CD8-positive, alpha-beta memory T cell (primary cell): ENCODE data around the gene TBCD. TPM values are rescaled to one million over a fixed set of nuclear protein-coding genes. Genes with fewer than 3 reads are reported as not detected.

Experiments
- CTCF ChIA-PET: fragments of 350-600 bp; sonication (Branson Sonifier 250); formaldehyde crosslinking; loops from one replicate; lab custom pipeline; 2021; ENCODE audit warnings: antibody characterized with exemption; lab: Charles Lee
- POLR2A ChIA-PET: fragments of 350-600 bp; sonication (Branson Sonifier 250); formaldehyde crosslinking; loops from one replicate; lab custom pipeline; 2021; ENCODE audit warnings: antibody characterized with exemption; lab: Charles Lee
- DNase-seq, 5 donors: peaks; one replicate each; pipeline versions ENCODE4 v3.0.0 to v3.0.0-alpha.2; 2020 to 2022; ENCODE audit warnings: mixed read lengths in 1 of 5
- H3K27ac ChIP-seq: one replicate; pipeline ENCODE4 v1.7.0; 2013; ENCODE audit warnings: low read depth, mild to moderate bottlenecking, low read length, moderate library complexity
- H3K27me3 ChIP-seq: 2 replicates; pipeline ENCODE4 v1.7.0; 2013; ENCODE audit warnings: low read length, mild to moderate bottlenecking; ENCODE audit not compliant: insufficient read depth, poor library complexity, severe bottlenecking
- H3K36me3 ChIP-seq: 2 replicates; pipeline ENCODE4 v1.7.0; 2013; ENCODE audit warnings: mild to moderate bottlenecking, low read length, moderate library complexity; ENCODE audit not compliant: insufficient read depth
- H3K4me1 ChIP-seq: 2 replicates; pipeline ENCODE4 v1.7.0; 2013; ENCODE audit warnings: mild to moderate bottlenecking, low read length, moderate library complexity; ENCODE audit not compliant: insufficient read depth
- H3K4me3 ChIP-seq: 2 replicates; pipeline ENCODE4 v1.7.0; 2013; ENCODE audit warnings: mild to moderate bottlenecking, low read length
- H3K9me3 ChIP-seq: 2 replicates; pipeline ENCODE4 v1.7.0; 2013; ENCODE audit warnings: mild to moderate bottlenecking, low read length
- H3K27ac Mint-ChIP-seq, 8 donors: one replicate each; pipeline ENCODE4 v1.8.0; 2020 to 2021; ENCODE audit warnings: mixed read lengths in 8 of 8, mild to moderate bottlenecking in 6 of 8, inconsistent platforms in 3 of 8, moderate library complexity in 3 of 8
- H3K27me3 Mint-ChIP-seq, 2 donors: one replicate each; pipeline ENCODE4 v1.8.0; 2020 to 2021; ENCODE audit warnings: mixed read lengths in 2 of 2, mild to moderate bottlenecking in 1 of 2, moderate library complexity in 1 of 2
- H3K36me3 Mint-ChIP-seq, 3 donors: one replicate each; pipeline ENCODE4 v1.8.0; 2020 to 2021; ENCODE audit warnings: mixed read lengths in 3 of 3, inconsistent platforms in 1 of 3, mild to moderate bottlenecking in 1 of 3
- H3K4me1 Mint-ChIP-seq, 3 donors: one replicate each; pipeline ENCODE4 v1.8.0; 2020 to 2021; ENCODE audit warnings: mixed read lengths in 3 of 3, inconsistent platforms in 1 of 3, mild to moderate bottlenecking in 1 of 3
- H3K4me3 Mint-ChIP-seq, 7 donors: one replicate each; pipeline ENCODE4 v1.8.0; 2020 to 2021; ENCODE audit warnings: mixed read lengths in 7 of 7, mild to moderate bottlenecking in 6 of 7, moderate library complexity in 4 of 7, inconsistent platforms in 2 of 7
- H3K9me3 Mint-ChIP-seq, 5 donors: one replicate each; pipeline ENCODE4 v1.8.0; 2020 to 2022; ENCODE audit warnings: mixed read lengths in 5 of 5, mild to moderate bottlenecking in 3 of 5, moderate library complexity in 2 of 5, inconsistent platforms in 1 of 5
- polyA plus RNA-seq: library from polyadenylated mRNA; unstranded; fragments of 300-500 nt; fragmentation: Illumina TruSeq; gene quantifications from one replicate; pipeline ENCODE4 v1.2.3, GENCODE V29; 2021
- total RNA-seq, 2 experiments: library from RNA; stranded (reverse); gene quantifications; one replicate each; pipeline ENCODE4 v1.2.3, GENCODE V29; 2021

Gene TBCD
- total and polyA plus RNA-seq, 3 experiments from 2014 or later: 79.1 to 130 (median 83.7) TPM

GRCh38 chr17:82917699-82918345, 166.0 kb downstream of the TBCD start:
- H3K4me3 ChIP-seq: no peak overlapping the region
- Mint-ChIP-seq H3K4me1 (peaks cover 4 to 13% (median 8%) of the 10 kb centered on the region in 3 donors), H3K9me3 (no peaks in the 10 kb centered on the region), H3K36me3 (peaks cover 0 to 77% (median 9%) of the 10 kb centered on the region in 3 donors), H3K27ac (peak overlapping the region in 3 of 8 donors; percentile 23 to 77 (median 72)), H3K4me3 (no peak overlapping the region), H3K27me3 (no peaks in the 10 kb centered on the region)
- no peaks in the 10 kb centered on the region for H3K27me3 ChIP-seq
- peak; percentile 14 to 63 (median 21) for DNase-seq
- POLR2A ChIA-PET: no interaction called here
- CTCF ChIA-PET: interaction anchor here (0.8 to 1.9 kb wide), 3 partner anchors 10 to 142 kb away, joined by 3 to 9 read pairs (median 3); no protein-coding TSS in a partner anchor
- no peaks in the 10 kb centered on the region for H3K9me3 ChIP-seq
- H3K27ac ChIP-seq: no peak overlapping the region
- peaks cover 3% of the 10 kb centered on the region for H3K4me1 ChIP-seq
- peaks cover 7% of the 10 kb centered on the region for H3K36me3 ChIP-seq

DNA sequence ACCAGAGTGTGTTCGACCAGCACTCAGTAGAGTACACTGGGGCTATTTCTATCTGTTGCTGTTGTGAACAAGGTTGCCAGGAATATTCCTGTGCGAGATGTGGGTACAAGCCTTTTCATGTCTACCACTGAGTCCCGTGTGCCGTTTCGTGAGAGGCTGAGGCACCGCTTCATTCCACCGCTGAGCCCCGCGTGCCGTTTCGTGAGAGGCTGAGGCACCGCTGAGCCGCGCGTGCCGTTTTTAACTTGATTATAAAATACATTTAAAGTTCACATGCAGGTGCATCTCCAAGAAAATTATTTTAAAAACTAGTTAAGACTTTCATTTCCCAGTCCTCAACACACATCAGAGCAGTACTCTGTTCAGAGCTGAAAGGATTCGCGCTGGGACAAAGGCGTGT, 166.6 kb downstream of the TBCD start:
- H3K4me1 ChIP-seq: peaks cover 3% of the 10 kb centered on the region
- Mint-ChIP-seq H3K9me3 (no peaks in the 10 kb centered on the region), H3K4me1 (peaks cover 8 to 13% (median 8%) of the 10 kb centered on the region in 3 donors), H3K27me3 (no peaks in the 10 kb centered on the region), H3K27ac (peak overlapping the region in 1 of 8 donors; percentile 26), H3K36me3 (peaks cover 0 to 77% (median 9%) of the 10 kb centered on the region in 3 donors), H3K4me3 (no peak overlapping the region)
- H3K27ac ChIP-seq: no peak overlapping the region
- POLR2A ChIA-PET: no interaction called here
- H3K9me3 ChIP-seq: no peaks in the 10 kb centered on the region
- DNase-seq: no peak
- no peak overlapping the region for H3K4me3 ChIP-seq
- H3K27me3 ChIP-seq: no peaks in the 10 kb centered on the region
- CTCF ChIA-PET: no interaction called here
- H3K36me3 ChIP-seq: peaks cover 7% of the 10 kb centered on the region

GRCh38 chr17:82920150-82920549, 168.3 kb downstream of the TBCD start:
- CTCF ChIA-PET: interaction anchor here (1.2 kb wide), 1 partner anchor 138 kb away, joined by 3 read pairs; no protein-coding TSS in a partner anchor
- H3K27me3 ChIP-seq: no peaks in the 10 kb centered on the region
- peaks cover 9% of the 10 kb centered on the region for H3K36me3 ChIP-seq
- peaks cover 8 to 13% (median 8%) of the 10 kb centered on the region in 3 donors for H3K4me1 Mint-ChIP-seq
- no peak for DNase-seq
- H3K36me3 Mint-ChIP-seq: peaks cover 0 to 77% (median 11%) of the 10 kb centered on the region in 3 donors
- no peaks in the 10 kb centered on the region for H3K27me3 Mint-ChIP-seq
- no peak overlapping the region for H3K27ac ChIP-seq
- H3K9me3 ChIP-seq: no peaks in the 10 kb centered on the region
- H3K4me1 ChIP-seq: peaks cover 3% of the 10 kb centered on the region
- H3K4me3 Mint-ChIP-seq: no peak overlapping the region
- H3K27ac Mint-ChIP-seq: peak overlapping the region in 1 of 8 donors; percentile 74
- H3K9me3 Mint-ChIP-seq: no peaks in the 10 kb centered on the region
- POLR2A ChIA-PET: no interaction called here
- no peak overlapping the region for H3K4me3 ChIP-seq

GRCh38 chr17:82920715-82921114, 168.8 kb downstream of the TBCD start:
- peaks cover 14% of the 10 kb centered on the region for H3K36me3 ChIP-seq
- no peaks in the 10 kb centered on the region for H3K27me3 ChIP-seq
- peaks cover 3% of the 10 kb centered on the region for H3K4me1 ChIP-seq
- DNase-seq: no peak
- peaks cover 8 to 13% (median 8%) of the 10 kb centered on the region in 3 donors for H3K4me1 Mint-ChIP-seq
- no peaks in the 10 kb centered on the region for H3K9me3 Mint-ChIP-seq
- H3K4me3 Mint-ChIP-seq: no peak overlapping the region
- H3K27me3 Mint-ChIP-seq: no peaks in the 10 kb centered on the region
- peaks cover 0 to 76% (median 11%) of the 10 kb centered on the region in 3 donors for H3K36me3 Mint-ChIP-seq
- CTCF ChIA-PET: interaction anchor here (0.6 to 1.2 kb wide), 2 partner anchors 139 kb away, joined by 3 read pairs; no protein-coding TSS in a partner anchor
- H3K9me3 ChIP-seq: no peaks in the 10 kb centered on the region
- H3K4me3 ChIP-seq: no peak overlapping the region
- no peak overlapping the region for H3K27ac ChIP-seq
- POLR2A ChIA-PET: no interaction called here
- H3K27ac Mint-ChIP-seq: no peak overlapping the region

GRCh38 chr17:82921426-82921825, 169.6 kb downstream of the TBCD start:
- Mint-ChIP-seq H3K27ac (peak overlapping the region in 3 of 8 donors; percentile 17 to 44 (median 22)), H3K9me3 (no peaks in the 10 kb centered on the region), H3K4me3 (no peak overlapping the region), H3K36me3 (peaks cover 0 to 73% (median 12%) of the 10 kb centered on the region in 3 donors), H3K27me3 (no peaks in the 10 kb centered on the region), H3K4me1 (peaks cover 8 to 12% (median 8%) of the 10 kb centered on the region in 3 donors)
- no peak overlapping the region for H3K4me3 ChIP-seq
- H3K4me1 ChIP-seq: peaks cover 3% of the 10 kb centered on the region
- H3K27me3 ChIP-seq: no peaks in the 10 kb centered on the region
- no peaks in the 10 kb centered on the region for H3K9me3 ChIP-seq
- H3K27ac ChIP-seq: no peak overlapping the region
- no peak for DNase-seq
- peaks cover 17% of the 10 kb centered on the region for H3K36me3 ChIP-seq
- CTCF ChIA-PET: interaction anchor here (0.6 kb wide), 1 partner anchor 139 kb away, joined by 3 read pairs; no protein-coding TSS in a partner anchor
- POLR2A ChIA-PET: no interaction called here

DNA sequence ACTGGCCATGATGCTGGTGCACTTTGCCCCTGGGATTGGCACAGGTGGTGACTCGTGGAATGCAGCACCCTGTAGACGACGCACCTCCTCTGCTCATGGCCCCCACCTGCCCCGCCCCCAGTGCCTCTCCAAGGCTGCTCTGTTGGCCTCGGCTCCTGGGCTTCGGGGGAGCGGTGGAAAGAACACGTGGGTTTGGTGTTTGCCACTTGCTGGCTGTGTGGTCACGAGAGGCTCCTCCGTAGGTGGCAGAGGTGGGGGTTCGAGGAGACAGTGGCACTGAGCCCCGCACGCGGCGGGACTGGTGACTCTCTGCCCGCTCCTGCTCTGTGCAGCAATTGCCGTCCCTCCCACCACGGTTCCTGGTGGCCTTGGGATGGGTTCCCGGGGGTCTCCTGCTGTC, 170.8 kb downstream of the TBCD start:
- Mint-ChIP-seq H3K27me3 (no peaks in the 10 kb centered on the region), H3K4me3 (no peak overlapping the region), H3K27ac (peak overlapping the region in 1 of 8 donors; percentile 21), H3K36me3 (peaks cover 0 to 82% (median 15%) of the 10 kb centered on the region in 3 donors), H3K9me3 (no peaks in the 10 kb centered on the region), H3K4me1 (peaks cover 7 to 8% (median 8%) of the 10 kb centered on the region in 3 donors)
- peaks cover 26% of the 10 kb centered on the region for H3K36me3 ChIP-seq
- H3K4me3 ChIP-seq: no peak overlapping the region
- DNase-seq: no peak
- H3K27me3 ChIP-seq: no peaks in the 10 kb centered on the region
- H3K27ac ChIP-seq: no peak overlapping the region
- ChIA-PET POLR2A (no interaction called here), CTCF (no interaction called here)
- H3K9me3 ChIP-seq: no peaks in the 10 kb centered on the region
- peaks cover 3% of the 10 kb centered on the region for H3K4me1 ChIP-seq

DNA sequence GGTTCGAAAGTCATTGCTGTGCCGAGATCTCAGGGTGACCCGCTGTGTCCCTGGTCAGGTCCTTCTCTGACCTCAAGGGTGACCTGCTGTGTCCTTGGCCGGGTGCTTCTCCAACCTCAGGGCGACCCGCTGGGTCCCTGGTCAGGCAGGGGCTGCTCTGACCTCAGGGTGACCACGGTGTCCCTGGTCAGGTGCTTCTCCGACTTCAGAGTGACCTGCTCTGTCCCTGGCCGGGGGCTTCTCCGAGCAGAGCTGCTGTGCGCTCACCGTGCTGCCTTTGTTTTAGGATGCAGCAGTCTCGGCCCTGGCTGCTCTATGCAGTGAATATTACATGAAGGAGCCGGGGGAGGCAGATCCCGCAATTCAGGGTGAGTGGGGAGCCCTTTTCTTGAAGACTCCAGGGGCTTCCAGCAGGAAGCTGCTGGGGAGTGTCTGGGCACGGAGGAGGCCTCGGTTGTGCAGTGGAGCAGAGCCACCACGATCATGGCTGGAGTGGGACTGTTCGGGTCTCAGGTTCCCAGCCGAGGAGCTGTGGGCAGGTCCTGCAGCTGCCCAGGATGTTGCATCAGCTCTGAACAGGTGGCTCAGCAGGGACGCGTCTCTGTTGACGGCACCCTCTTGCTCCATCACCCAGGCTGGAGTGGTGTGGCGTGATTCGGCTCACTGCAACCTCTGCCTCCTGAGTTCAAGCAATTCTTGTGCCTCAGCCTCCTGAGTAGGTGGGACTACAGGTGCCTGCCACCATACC, 171.7 kb downstream of the TBCD start:
- peaks cover 0 to 79% (median 15%) of the 10 kb centered on the region in 3 donors for H3K36me3 Mint-ChIP-seq
- H3K4me1 ChIP-seq: no peaks in the 10 kb centered on the region
- H3K27me3 ChIP-seq: no peaks in the 10 kb centered on the region
- H3K27ac Mint-ChIP-seq: no peak overlapping the region
- ChIA-PET POLR2A (no interaction called here), CTCF (no interaction called here)
- no peak for DNase-seq
- peaks cover 26% of the 10 kb centered on the region for H3K36me3 ChIP-seq
- H3K27me3 Mint-ChIP-seq: no peaks in the 10 kb centered on the region
- no peak overlapping the region for H3K4me3 ChIP-seq
- H3K4me3 Mint-ChIP-seq: peak overlapping the region in 1 of 7 donors; percentile 10
- H3K9me3 ChIP-seq: no peaks in the 10 kb centered on the region
- H3K4me1 Mint-ChIP-seq: peaks cover 0 to 7% (median 0%) of the 10 kb centered on the region in 3 donors
- no peaks in the 10 kb centered on the region for H3K9me3 Mint-ChIP-seq
- no peak overlapping the region for H3K27ac ChIP-seq

DNA sequence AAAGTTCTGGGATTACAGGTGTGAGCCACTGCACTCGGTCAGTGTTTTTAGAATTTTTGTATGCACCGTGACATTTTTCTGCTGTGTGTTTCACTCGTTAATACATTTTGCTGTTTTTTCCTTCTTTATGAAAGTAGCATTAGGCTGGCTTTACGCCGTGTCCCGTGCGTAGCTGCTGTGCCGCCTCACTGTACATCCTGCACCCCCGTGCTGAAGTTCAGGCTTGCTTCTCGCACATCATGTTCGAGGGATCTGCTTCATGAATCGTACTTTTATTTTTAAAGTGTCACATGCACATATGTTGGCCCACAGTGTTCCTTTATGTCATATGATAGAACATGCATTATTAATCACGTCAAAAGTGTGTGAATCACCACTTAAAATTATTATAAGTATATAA, 172.3 kb downstream of the TBCD start:
- no peak overlapping the region for H3K27ac ChIP-seq

More for the DNA sequence above, 172.3 kb downstream of the TBCD start:
- Mint-ChIP-seq H3K36me3 (peaks cover 0 to 80% (median 15%) of the 10 kb centered on the region in 3 donors), H3K4me1 (peaks cover 0 to 7% (median 0%) of the 10 kb centered on the region in 3 donors), H3K27me3 (no peaks in the 10 kb centered on the region), H3K9me3 (no peaks in the 10 kb centered on the region), H3K27ac (no peak overlapping the region), H3K4me3 (no peak overlapping the region)
- Histone ChIP-seq H3K4me1 (no peaks in the 10 kb centered on the region), H3K27me3 (no peaks in the 10 kb centered on the region), H3K9me3 (no peaks in the 10 kb centered on the region), H3K4me3 (no peak overlapping the region), H3K36me3 (peaks cover 27% of the 10 kb centered on the region)
- no peak for DNase-seq
- POLR2A ChIA-PET: no interaction called here
- CTCF ChIA-PET: no interaction called here
